Endodermal cell (in vitro differentiated cells): ENCODE measurements around the gene RERE. TPM values are rescaled to one million over a fixed set of nuclear protein-coding genes. Genes with fewer than 3 reads are reported as not detected.

Experiments
- DNase-seq: peaks from one replicate; pipeline ENCODE4 v3.0.0-alpha.2; 2017
- H3K27ac ChIP-seq: 2 replicates; pipeline ENCODE4 v1.5.1; 2013; ENCODE audit warnings: mild to moderate bottlenecking, low read depth, low read length, moderate library complexity
- H3K27me3 ChIP-seq: 2 replicates; pipeline ENCODE4 v1.6.1; 2013; ENCODE audit warnings: mild to moderate bottlenecking, low read length, moderate library complexity; ENCODE audit not compliant: insufficient read depth, control insufficient read depth, poor library complexity, severe bottlenecking
- H3K36me3 ChIP-seq: 2 replicates; pipeline ENCODE4 v1.7.0; 2013; ENCODE audit warnings: mild to moderate bottlenecking, low read length, moderate library complexity; ENCODE audit not compliant: control insufficient read depth, insufficient read depth
- H3K4me1 ChIP-seq: one replicate; pipeline ENCODE4 v1.7.0; 2013; ENCODE audit warnings: low read length; ENCODE audit not compliant: control insufficient read depth, insufficient read depth
- H3K4me3 ChIP-seq: 2 replicates; pipeline ENCODE4 v1.5.1; 2013; ENCODE audit warnings: mild to moderate bottlenecking, low read length, moderate library complexity
- H3K9ac ChIP-seq: 2 replicates; pipeline ENCODE4 v1.6.1; 2013; ENCODE audit warnings: mild to moderate bottlenecking, low read length, moderate library complexity; ENCODE audit not compliant: poor library complexity, severe bottlenecking; ENCODE audit errors: extremely low read depth
- H3K9me3 ChIP-seq: 2 replicates; pipeline ENCODE4 v1.6.1; 2013; ENCODE audit warnings: mild to moderate bottlenecking, low read length, moderate library complexity; ENCODE audit not compliant: control insufficient read depth
- H3K27ac Mint-ChIP-seq: 2 replicates; pipeline ENCODE4 v1.8.0; 2020; ENCODE audit warnings: mixed read lengths
- H3K27me3 Mint-ChIP-seq: 2 replicates; pipeline ENCODE4 v1.8.0; 2021; ENCODE audit warnings: mild to moderate bottlenecking, mixed read lengths; ENCODE audit not compliant: insufficient read depth
- H3K36me3 Mint-ChIP-seq: 2 replicates; pipeline ENCODE4 v1.8.0; 2020; ENCODE audit warnings: low read depth, mixed read lengths
- H3K4me1 Mint-ChIP-seq: 2 replicates; pipeline ENCODE4 v1.8.0; 2020; ENCODE audit warnings: mixed read lengths
- H3K4me3 Mint-ChIP-seq: 2 replicates; pipeline ENCODE4 v1.8.0; 2020; ENCODE audit warnings: mild to moderate bottlenecking, moderate library complexity, mixed read lengths
- H3K9me3 Mint-ChIP-seq: 2 replicates; pipeline ENCODE4 v1.8.0; 2020; ENCODE audit warnings: mild to moderate bottlenecking, mixed read lengths
- WGBS, 2 experiments: methylation state at CpG; one replicate each; pipeline versions ENCODE4 v1.1.5 to v1.1.7; 2013; ENCODE audit warnings: missing lambda C conversion rate in 2 of 2, mixed read lengths in 1 of 2; ENCODE audit not compliant: insufficient coverage in 1 of 2, insufficient read length in 1 of 2; 5-methylcytosine and 5-hydroxymethylcytosine counted together
- total RNA-seq, 2 donors: library from RNA; stranded (reverse); fragmentation: NEBNext Ultra II Directional in 1 of 2; extraction: Animal tissue kit (Norgen Biotek cat#: 25700) in 1 of 2; gene quantifications; 2 replicates in 1 of 2; 3 replicates in 1 of 2; pipeline ENCODE4 v1.2.1, GENCODE V29; 2021
- TF ChIP-seq, protein P1 (sequence below): fragments of 200-600 bp; sonication (generic); conservative IDR thresholded peaks from 2 replicates; pipeline ENCODE4 v1.5.0; 2021; ENCODE audit warnings: antibody characterized with exemption, mild to moderate bottlenecking

RERE gene
- total RNA-seq, 2 donors from 2014 or later: 159 to 179 TPM

DNA sequence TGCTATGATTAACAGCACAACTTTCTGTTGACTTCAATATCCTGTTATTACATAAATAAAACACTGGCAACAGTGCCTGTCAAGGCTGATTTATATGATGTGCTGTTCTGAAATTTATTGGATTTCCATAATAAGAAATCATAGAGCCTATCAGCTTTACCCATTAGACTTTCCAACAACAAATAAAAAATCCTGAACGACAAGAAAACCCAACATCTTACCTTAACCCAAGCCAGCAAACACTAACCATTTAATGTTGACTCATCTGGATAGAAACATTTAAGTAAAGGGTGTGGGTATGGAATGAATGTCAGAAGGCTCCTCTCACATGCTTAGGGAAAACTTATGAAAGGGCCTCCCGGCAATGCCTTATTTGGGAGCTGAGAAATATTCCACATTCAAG is 334.5 kb downstream of the RERE start:
- Mint-ChIP-seq H3K4me1 (peaks cover 7% of the 10 kb centered on the region), H3K27ac (no peak overlapping the region), H3K27me3 (no peaks in the 10 kb centered on the region), H3K4me3 (no peak overlapping the region), H3K36me3 (peaks cover 33% of the 10 kb centered on the region), H3K9me3 (no peaks in the 10 kb centered on the region)
- H3K27ac ChIP-seq: no peak overlapping the region
- no peaks in the 10 kb centered on the region for H3K9me3 ChIP-seq
- H3K9ac ChIP-seq: no peak overlapping the region
- 94% methylated on average over 2 of the region's 2 CpGs; no CpG with 5 or more reads in 1 of the 2 experiments for WGBS, 2 experiments
- no peaks in the 10 kb centered on the region for H3K27me3 ChIP-seq
- H3K4me3 ChIP-seq: no peak overlapping the region
- H3K4me1 ChIP-seq: no peaks in the 10 kb centered on the region
- peaks cover 26% of the 10 kb centered on the region for H3K36me3 ChIP-seq
- DNase-seq: no peak
- TF ChIP-seq, protein P1, sequence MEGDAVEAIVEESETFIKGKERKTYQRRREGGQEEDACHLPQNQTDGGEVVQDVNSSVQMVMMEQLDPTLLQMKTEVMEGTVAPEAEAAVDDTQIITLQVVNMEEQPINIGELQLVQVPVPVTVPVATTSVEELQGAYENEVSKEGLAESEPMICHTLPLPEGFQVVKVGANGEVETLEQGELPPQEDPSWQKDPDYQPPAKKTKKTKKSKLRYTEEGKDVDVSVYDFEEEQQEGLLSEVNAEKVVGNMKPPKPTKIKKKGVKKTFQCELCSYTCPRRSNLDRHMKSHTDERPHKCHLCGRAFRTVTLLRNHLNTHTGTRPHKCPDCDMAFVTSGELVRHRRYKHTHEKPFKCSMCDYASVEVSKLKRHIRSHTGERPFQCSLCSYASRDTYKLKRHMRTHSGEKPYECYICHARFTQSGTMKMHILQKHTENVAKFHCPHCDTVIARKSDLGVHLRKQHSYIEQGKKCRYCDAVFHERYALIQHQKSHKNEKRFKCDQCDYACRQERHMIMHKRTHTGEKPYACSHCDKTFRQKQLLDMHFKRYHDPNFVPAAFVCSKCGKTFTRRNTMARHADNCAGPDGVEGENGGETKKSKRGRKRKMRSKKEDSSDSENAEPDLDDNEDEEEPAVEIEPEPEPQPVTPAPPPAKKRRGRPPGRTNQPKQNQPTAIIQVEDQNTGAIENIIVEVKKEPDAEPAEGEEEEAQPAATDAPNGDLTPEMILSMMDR: no peak

DNA sequence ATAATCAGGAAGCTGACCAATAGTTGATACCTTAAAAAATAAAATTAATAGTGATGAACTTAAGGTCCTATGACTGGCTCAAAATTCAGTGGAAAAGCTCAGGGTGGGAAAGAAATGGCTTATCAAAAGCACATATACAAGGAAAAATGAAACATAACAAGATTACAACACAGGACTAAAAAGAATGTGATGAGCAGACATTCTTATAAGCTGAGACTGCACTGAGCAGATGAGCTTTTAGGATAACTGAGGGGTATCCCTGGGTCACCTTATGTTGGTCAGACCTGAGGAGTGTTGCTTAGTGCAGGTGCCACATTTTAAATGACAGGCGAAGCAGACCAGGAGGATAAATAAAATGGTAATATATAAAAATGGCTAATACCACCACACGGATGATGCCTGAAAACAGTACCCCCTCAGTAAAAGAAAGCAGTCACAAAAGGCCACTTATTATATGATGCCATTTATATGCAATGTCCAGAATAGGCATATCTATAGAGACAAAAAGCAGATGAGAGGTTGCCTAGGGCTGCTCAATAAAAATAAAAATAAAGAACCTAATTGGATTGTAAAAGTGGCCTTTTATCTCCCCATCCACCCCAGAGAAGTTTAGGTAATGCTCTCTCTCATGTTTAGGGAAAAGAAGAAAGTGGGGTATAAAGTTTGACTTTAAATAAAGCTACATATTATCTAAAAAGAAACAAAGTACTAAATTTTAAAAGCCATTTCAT is 335.6 kb downstream of the RERE start:
- Histone ChIP-seq H3K4me1 (no peaks in the 10 kb centered on the region), H3K27ac (no peak overlapping the region), H3K9ac (no peak overlapping the region), H3K9me3 (no peaks in the 10 kb centered on the region), H3K4me3 (no peak overlapping the region), H3K27me3 (no peaks in the 10 kb centered on the region), H3K36me3 (peaks cover 19% of the 10 kb centered on the region)
- H3K27ac Mint-ChIP-seq: no peak overlapping the region
- no peak overlapping the region for H3K4me3 Mint-ChIP-seq
- H3K4me1 Mint-ChIP-seq: peaks cover 12% of the 10 kb centered on the region
- DNase-seq: no peak
- peaks cover 23% of the 10 kb centered on the region for H3K36me3 Mint-ChIP-seq
- no peaks in the 10 kb centered on the region for H3K9me3 Mint-ChIP-seq
- TF ChIP-seq, protein P1: no peak
- no peaks in the 10 kb centered on the region for H3K27me3 Mint-ChIP-seq
- WGBS, 2 experiments: 67 to 93% methylated on average over 1 to 2 of the region's 2 CpGs

DNA sequence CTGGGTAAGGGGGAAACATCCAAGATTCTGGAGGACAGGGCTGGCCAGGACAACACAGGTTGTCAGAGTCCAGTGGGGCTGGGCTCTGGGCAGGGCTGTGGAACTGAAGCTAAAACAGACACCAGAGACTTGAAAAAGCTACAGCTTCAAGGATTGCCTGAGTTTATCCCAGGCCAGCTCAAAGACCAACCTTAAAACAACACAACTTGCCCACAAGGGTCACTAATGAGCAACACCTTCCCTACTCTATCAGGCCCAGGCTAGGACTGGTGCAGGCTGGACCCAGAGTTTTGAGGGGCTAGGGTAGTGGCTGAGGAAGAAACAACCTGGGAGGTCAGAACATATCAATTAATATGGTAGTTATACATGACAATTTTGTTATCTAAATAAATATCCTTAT is 338.9 kb downstream of the RERE start:
- Mint-ChIP-seq H3K9me3 (no peaks in the 10 kb centered on the region), H3K27me3 (no peaks in the 10 kb centered on the region), H3K36me3 (peaks cover 18% of the 10 kb centered on the region), H3K27ac (peak overlapping the region; percentile 22), H3K4me1 (peaks cover 18% of the 10 kb centered on the region), H3K4me3 (no peak overlapping the region)
- Histone ChIP-seq H3K9ac (no peak overlapping the region), H3K27me3 (no peaks in the 10 kb centered on the region), H3K9me3 (no peaks in the 10 kb centered on the region), H3K4me3 (no peak overlapping the region), H3K4me1 (no peaks in the 10 kb centered on the region), H3K27ac (no peak overlapping the region), H3K36me3 (peaks cover 8% of the 10 kb centered on the region)
- TF ChIP-seq, protein P1: peak; percentile 32
- DNase-seq: no peak
